Neural cell (in vitro differentiated cells): ENCODE data around the gene AIMP1. TPM values are rescaled to one million over a fixed set of nuclear protein-coding genes. Genes with fewer than 3 reads are reported as not detected.

Experiments used
- H2AFZ ChIP-seq: fragments of 200-600, 300-800 bp; sonication (generic), shearing (Covaris generic); 2 replicates; pipeline ENCODE4 v1.6.0; 2014; ENCODE audit warnings: low read depth, mild to moderate bottlenecking, antibody characterized with exemption, low read length, moderate library complexity
- H3F3A ChIP-seq: fragments of 200-600 bp; shearing (Covaris generic); 2 replicates; pipeline ENCODE4 v1.6.1; 2016; ENCODE audit warnings: mild to moderate bottlenecking, moderate library complexity, mixed read lengths, antibody characterized with exemption, low read length; ENCODE audit not compliant: insufficient read depth, poor library complexity, severe bottlenecking
- H3K27ac ChIP-seq: fragments of 200-600, 300-800 bp; sonication (generic), shearing (Covaris generic); 2 replicates; pipeline ENCODE4 v1.5.1; 2014; ENCODE audit warnings: mild to moderate bottlenecking, low read length, moderate library complexity
- H3K27me3 ChIP-seq: fragments of 300-800, 200-600 bp; sonication (generic), shearing (Covaris generic); 2 replicates; pipeline ENCODE4 v1.6.0; 2014; ENCODE audit warnings: mild to moderate bottlenecking, low read depth, low read length, moderate library complexity; ENCODE audit not compliant: insufficient read depth
- H3K36me3 ChIP-seq: fragments of 300-800, 200-600 bp; sonication (generic), shearing (Covaris generic); 2 replicates; pipeline ENCODE4 v1.5.1; 2014; ENCODE audit warnings: mild to moderate bottlenecking, antibody characterized with exemption, low read length, moderate library complexity; ENCODE audit not compliant: insufficient read depth
- H3K4me2 ChIP-seq: fragments of 300-800, 200-600 bp; sonication (generic), shearing (Covaris generic); 2 replicates; pipeline ENCODE4 v1.6.0; 2014; ENCODE audit warnings: mild to moderate bottlenecking, low read length
- H3K4me3 ChIP-seq: fragments of 300-800, 200-600 bp; sonication (generic), shearing (Covaris generic); 2 replicates; pipeline ENCODE4 v1.5.1; 2014; ENCODE audit warnings: mild to moderate bottlenecking, low read length, moderate library complexity
- H3K79me2 ChIP-seq: fragments of 200-600 bp; shearing (Covaris generic); replicated peaks from 2 replicates; pipeline ENCODE4 v1.6.0; 2014; ENCODE audit warnings: mild to moderate bottlenecking, low read length, moderate library complexity; ENCODE audit not compliant: insufficient read depth
- H3K9ac ChIP-seq: fragments of 300-800, 200-600 bp; sonication (generic), shearing (Covaris generic); 2 replicates; pipeline ENCODE4 v1.6.1; 2016; ENCODE audit warnings: mild to moderate bottlenecking, low read length, mixed read lengths
- H3K9me2 ChIP-seq: fragments of 200-600 bp; shearing (Covaris generic); 2 replicates; pipeline ENCODE4 v1.6.1; 2016; ENCODE audit warnings: mild to moderate bottlenecking, low read length, mixed read lengths; ENCODE audit not compliant: insufficient read depth
- H3K9me3 ChIP-seq: fragments of 200-600, 300-800 bp; sonication (generic), shearing (Covaris generic); 2 replicates; pipeline ENCODE4 v1.6.1; 2016; ENCODE audit warnings: mild to moderate bottlenecking, mixed run types, low read length, moderate library complexity, mixed read lengths
- H4K20me1 ChIP-seq: fragments of 200-600 bp; shearing (Covaris generic); 2 replicates; pipeline ENCODE4 v1.6.1; 2016; ENCODE audit warnings: mild to moderate bottlenecking, mixed run types; ENCODE audit not compliant: insufficient read depth
- EP300 ChIP-seq: fragments of 450-650 bp; conservative IDR thresholded peaks from 2 replicates; pipeline ENCODE4 v1.6.1; 2014; ENCODE audit warnings: antibody characterized with exemption, mild to moderate bottlenecking, moderate library complexity; ENCODE audit not compliant: poor library complexity, severe bottlenecking
- EZH2 ChIP-seq: fragments of 200-600, 300-800 bp; shearing (Covaris generic), sonication (generic); IDR thresholded peaks from 2 replicates; pipeline ENCODE4 v1.6.1; 2014; ENCODE audit warnings: antibody characterized with exemption, low read length, borderline replicate concordance, mild to moderate bottlenecking; ENCODE audit not compliant: insufficient read depth, poor library complexity, severe bottlenecking
- MXI1 ChIP-seq: fragments of 450-650 bp; conservative IDR thresholded peaks from 2 replicates; pipeline ENCODE4 v1.6.1; 2014; ENCODE audit warnings: antibody characterized with exemption, mild to moderate bottlenecking; ENCODE audit not compliant: poor library complexity, severe bottlenecking
- POLR2AphosphoS5 ChIP-seq: IDR thresholded peaks from 2 replicates; pipeline ENCODE4 v1.6.1; 2012
- RAD21 ChIP-seq: fragments of 450-650 bp; conservative IDR thresholded peaks from 2 replicates; pipeline ENCODE4 v1.6.1; 2014; ENCODE audit warnings: antibody characterized with exemption, mild to moderate bottlenecking, moderate library complexity
- REST ChIP-seq: IDR thresholded peaks from 2 replicates; pipeline ENCODE4 v1.6.1; 2012; ENCODE audit warnings: borderline replicate concordance
- SMC3 ChIP-seq: fragments of 450-650 bp; conservative IDR thresholded peaks from 2 replicates; pipeline ENCODE4 v1.6.1; 2014; ENCODE audit warnings: antibody characterized with exemption, mild to moderate bottlenecking, moderate library complexity; ENCODE audit not compliant: poor library complexity
- TAF1 ChIP-seq: IDR thresholded peaks from 2 replicates; pipeline ENCODE4 v1.6.1; 2012; ENCODE audit warnings: low read depth
- polyA plus RNA-seq: library from polyadenylated mRNA; depleted of rRNA; stranded (reverse); fragments of >200 nt; gene quantifications from 2 replicates; pipeline ENCODE4 v1.2.3, GENCODE V29; 2014
- TF ChIP-seq, protein P1 (sequence below): fragments of 450-650 bp; IDR thresholded peaks from 2 replicates; pipeline ENCODE4 v1.5.1; 2014; ENCODE audit warnings: antibody characterized with exemption, mild to moderate bottlenecking, moderate library complexity; ENCODE audit not compliant: poor library complexity, severe bottlenecking

Gene AIMP1
- polyA plus RNA-seq, 1 donor from 2014 or later = 46.5 TPM

DNA sequence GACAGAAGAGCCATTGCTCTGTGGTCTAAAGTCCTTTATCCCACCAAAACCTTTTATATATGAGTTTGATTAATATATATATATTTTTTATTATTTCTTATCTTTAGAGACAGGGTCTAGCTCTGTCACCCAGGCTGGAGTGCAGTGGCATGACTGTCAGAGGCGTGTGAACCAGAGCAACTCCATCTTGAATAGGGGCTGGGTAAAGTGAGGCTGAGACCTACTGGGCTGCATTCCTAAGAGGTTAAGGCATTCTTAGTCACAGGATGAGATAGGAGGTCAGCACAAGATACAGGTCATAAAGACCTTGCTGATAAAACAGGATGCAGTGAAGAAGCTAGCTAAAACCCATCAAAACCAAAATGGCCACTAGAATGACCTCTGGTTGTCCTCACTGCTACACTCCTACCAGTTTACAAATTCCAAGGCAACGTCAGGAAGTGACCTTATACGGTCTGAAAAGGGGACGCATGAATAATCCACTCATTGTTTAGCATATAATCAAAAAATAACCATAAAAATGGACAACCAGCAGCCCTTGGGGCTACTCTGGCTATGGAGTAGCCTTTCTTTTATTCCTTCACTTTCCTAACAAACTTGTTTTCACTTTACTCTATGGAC lies 10.8 kb upstream of the AIMP1 start:
- Histone ChIP-seq H3K9ac (no peak overlapping the region), H3K4me2 (no peak overlapping the region), H4K20me1 (no peaks in the 10 kb centered on the region), H3K79me2 (peaks cover 10% of the 10 kb centered on the region), H3K4me3 (no peak overlapping the region), H3K36me3 (no peaks in the 10 kb centered on the region), H3F3A (no peaks in the 10 kb centered on the region), H3K9me2 (no peaks in the 10 kb centered on the region), H3K27me3 (no peaks in the 10 kb centered on the region), H3K27ac (no peak overlapping the region), H3K9me3 (no peaks in the 10 kb centered on the region), H2AFZ (no peak overlapping the region)
- TF ChIP-seq RAD21 (no peak), SMC3 (no peak), EP300 (no peak), TAF1 (no peak), POLR2AphosphoS5 (no peak), REST (no peak), MXI1 (no peak), EZH2 (no peak)
- TF ChIP-seq, protein P1, sequence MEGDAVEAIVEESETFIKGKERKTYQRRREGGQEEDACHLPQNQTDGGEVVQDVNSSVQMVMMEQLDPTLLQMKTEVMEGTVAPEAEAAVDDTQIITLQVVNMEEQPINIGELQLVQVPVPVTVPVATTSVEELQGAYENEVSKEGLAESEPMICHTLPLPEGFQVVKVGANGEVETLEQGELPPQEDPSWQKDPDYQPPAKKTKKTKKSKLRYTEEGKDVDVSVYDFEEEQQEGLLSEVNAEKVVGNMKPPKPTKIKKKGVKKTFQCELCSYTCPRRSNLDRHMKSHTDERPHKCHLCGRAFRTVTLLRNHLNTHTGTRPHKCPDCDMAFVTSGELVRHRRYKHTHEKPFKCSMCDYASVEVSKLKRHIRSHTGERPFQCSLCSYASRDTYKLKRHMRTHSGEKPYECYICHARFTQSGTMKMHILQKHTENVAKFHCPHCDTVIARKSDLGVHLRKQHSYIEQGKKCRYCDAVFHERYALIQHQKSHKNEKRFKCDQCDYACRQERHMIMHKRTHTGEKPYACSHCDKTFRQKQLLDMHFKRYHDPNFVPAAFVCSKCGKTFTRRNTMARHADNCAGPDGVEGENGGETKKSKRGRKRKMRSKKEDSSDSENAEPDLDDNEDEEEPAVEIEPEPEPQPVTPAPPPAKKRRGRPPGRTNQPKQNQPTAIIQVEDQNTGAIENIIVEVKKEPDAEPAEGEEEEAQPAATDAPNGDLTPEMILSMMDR = no peak

- no peak overlapping the region for H2AFZ ChIP-seq
- H3F3A ChIP-seq = no peaks in the 10 kb centered on the region
- no peak overlapping the region for H3K4me3 ChIP-seq
- H3K79me2 ChIP-seq = peaks cover 13% of the 10 kb centered on the region
- H3K9ac ChIP-seq = no peak overlapping the region
- TF ChIP-seq, protein P1 = no peak
- no peak for TF ChIP-seq TAF1
- no peak for TF ChIP-seq EZH2
- TF ChIP-seq POLR2AphosphoS5 = no peak
- TF ChIP-seq REST = no peak
- TF ChIP-seq SMC3 = no peak
- TF ChIP-seq MXI1 = no peak
- no peak overlapping the region for H3K4me2 ChIP-seq
- H4K20me1 ChIP-seq = no peaks in the 10 kb centered on the region
- H3K27me3 ChIP-seq = no peaks in the 10 kb centered on the region
- H3K27ac ChIP-seq = no peak overlapping the region
- no peaks in the 10 kb centered on the region for H3K9me2 ChIP-seq
- no peaks in the 10 kb centered on the region for H3K36me3 ChIP-seq
- H3K9me3 ChIP-seq = no peaks in the 10 kb centered on the region
Observed at GRCh38 chr4:106306561-106306960, 9.8 kb upstream of the AIMP1 start.
